HFF-Myc (cell line): ENCODE measurements around the gene WWOX.

Experiments used
- DNase-seq: peaks from one replicate; pipeline ENCODE4 v3.0.0-alpha.2; 2011; ENCODE audit warnings: low read depth; ENCODE audit errors: extremely low read depth
- H3K4me3 ChIP-seq: replicated peaks from 2 replicates; pipeline ENCODE4 v1.5.1; 2011; ENCODE audit warnings: low read depth, mild to moderate bottlenecking, control low read depth, low read length
- TF ChIP-seq, protein P1 (sequence below): IDR thresholded peaks from 2 replicates; pipeline ENCODE4 v1.5.1; 2012; ENCODE audit warnings: mild to moderate bottlenecking, low read depth, low read length, control low read depth; ENCODE audit errors: missing control alignments

Gene WWOX

DNA sequence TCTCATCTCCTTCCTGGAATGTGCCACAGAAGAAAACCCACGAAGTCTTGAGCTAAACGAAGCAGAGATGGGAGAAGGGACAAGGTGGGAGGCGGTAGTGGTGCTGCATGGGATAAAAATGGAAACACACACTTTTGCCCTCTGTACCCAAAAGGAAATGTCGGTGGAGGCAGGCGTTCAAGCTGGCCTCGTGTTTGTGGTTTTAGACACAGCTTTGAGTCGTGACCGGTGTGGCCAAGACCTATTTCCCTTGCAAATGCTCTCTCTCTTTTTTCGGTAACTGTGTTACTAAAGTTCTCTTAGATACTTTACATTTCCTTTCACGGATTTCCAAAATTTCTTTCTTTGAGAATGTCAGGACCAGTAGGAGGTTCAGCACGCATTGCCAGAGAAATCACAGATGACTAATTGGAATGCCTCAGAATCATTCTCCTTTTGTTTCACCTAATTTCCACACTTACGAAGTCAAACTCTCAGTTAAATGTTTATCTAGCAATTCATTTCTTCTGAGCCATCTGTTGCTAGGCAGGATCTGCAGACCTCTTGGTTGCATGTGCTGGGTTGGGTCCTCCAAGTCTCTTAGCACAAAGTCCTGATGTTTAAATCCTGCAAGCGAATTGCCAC lies 1088.8 kb downstream of the WWOX start:
- no peak for DNase-seq
- H3K4me3 ChIP-seq: no peak overlapping the region
- TF ChIP-seq, protein P1, sequence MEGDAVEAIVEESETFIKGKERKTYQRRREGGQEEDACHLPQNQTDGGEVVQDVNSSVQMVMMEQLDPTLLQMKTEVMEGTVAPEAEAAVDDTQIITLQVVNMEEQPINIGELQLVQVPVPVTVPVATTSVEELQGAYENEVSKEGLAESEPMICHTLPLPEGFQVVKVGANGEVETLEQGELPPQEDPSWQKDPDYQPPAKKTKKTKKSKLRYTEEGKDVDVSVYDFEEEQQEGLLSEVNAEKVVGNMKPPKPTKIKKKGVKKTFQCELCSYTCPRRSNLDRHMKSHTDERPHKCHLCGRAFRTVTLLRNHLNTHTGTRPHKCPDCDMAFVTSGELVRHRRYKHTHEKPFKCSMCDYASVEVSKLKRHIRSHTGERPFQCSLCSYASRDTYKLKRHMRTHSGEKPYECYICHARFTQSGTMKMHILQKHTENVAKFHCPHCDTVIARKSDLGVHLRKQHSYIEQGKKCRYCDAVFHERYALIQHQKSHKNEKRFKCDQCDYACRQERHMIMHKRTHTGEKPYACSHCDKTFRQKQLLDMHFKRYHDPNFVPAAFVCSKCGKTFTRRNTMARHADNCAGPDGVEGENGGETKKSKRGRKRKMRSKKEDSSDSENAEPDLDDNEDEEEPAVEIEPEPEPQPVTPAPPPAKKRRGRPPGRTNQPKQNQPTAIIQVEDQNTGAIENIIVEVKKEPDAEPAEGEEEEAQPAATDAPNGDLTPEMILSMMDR: no peak

DNA sequence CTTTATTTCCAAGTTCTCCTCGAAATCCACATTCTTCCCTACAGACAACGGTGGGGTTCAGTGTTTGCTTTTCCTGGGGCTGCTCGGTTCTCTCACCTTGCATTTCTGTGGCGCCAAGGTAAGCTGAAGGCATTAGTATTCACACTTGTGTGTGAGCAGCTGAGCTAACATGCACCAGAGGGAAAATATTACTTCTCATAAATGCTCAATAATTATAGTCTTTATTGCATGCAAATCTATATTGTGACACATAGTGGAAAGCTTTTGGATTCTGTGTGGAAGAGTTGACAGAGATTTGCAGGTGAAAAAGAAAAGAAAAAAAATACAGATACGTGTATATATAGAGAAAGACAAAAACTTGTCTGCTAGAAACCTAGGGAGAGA lies 1089.3 kb downstream of the WWOX start:
- TF ChIP-seq, protein P1: no peak
- H3K4me3 ChIP-seq: no peak overlapping the region
- no peak for DNase-seq

DNA sequence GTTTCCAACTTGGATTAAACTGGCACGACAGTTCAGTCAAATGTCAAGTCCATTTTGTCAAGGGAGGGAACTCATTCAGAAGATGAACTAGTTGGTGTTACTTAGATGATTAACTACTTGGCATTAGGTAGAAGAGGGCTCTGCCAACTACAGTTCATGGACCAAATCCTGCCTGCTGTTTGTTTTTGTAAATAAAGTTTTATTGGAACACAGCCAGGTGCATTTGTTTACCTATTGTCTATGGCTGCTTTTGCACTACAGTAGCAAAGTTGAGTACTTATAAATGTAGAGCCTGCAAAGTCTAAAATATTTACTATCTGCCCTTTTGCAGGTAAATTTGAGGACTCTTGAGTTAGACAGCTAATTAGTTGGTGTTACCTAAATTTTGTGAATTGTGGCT lies 1091.1 kb downstream of the WWOX start:
- TF ChIP-seq, protein P1: no peak
- no peak overlapping the region for H3K4me3 ChIP-seq
- no peak for DNase-seq

DNA sequence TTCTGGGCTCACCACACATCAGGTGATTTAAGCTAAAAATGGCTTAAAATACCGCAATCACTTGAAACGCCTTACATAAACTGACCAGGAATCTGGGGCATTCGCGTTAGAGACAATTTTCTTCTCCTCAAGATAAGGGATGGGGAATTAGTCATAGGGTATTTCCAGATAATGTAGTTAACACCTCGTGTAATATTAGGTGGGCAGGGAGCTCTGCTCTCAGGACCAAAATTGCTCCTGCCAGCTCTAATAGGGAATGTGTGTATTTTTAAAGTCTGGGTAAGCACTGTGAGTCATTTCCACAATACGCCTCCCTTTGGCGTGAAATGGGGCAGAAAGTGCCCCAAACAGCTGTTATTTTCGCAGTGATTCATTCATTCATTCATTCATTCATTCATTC lies 1092.5 kb downstream of the WWOX start:
- TF ChIP-seq, protein P1: no peak
- no peak overlapping the region for H3K4me3 ChIP-seq
- no peak for DNase-seq

DNA sequence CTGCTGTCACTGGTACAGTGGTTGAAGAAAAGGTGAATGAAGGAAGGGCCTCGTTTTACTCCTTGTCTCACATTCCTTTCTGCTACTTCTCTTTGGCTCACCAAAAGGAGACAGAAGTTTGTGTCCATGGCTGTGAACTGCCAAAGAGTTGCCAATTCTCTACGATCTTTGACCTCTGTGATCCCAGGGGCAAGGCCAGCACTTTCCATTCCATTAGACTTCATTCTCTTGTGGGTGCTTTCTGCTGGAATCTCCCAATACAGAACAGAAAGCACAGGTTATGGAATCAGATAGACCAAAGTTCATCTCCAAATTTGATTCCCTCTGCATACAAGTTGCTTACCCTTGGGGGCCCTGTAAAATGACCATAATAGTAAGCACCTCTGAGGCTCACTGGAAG lies 1093.5 kb downstream of the WWOX start:
- TF ChIP-seq, protein P1: no peak
- DNase-seq: no peak
- H3K4me3 ChIP-seq: no peak overlapping the region

DNA sequence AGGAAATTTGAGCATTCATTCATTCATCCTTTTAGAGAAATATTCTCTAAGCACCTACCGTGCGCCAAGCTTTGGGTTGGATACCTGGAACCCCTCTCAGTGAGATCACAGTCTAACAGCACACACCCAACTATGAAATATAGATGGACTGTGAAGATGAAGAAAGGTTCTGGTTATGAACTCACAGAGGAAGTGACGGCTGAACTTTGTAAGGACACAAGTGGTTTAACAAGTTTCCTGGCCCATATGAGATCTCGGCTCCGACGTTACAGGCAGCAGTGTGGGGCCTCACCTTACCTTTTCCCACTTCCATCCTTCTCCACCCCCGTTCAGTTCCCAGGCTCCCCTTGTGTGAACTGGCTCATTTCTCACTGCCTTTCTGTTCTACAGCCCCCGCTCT lies 1094.8 kb downstream of the WWOX start:
- H3K4me3 ChIP-seq: no peak overlapping the region
- DNase-seq: no peak
- TF ChIP-seq, protein P1: no peak

DNA sequence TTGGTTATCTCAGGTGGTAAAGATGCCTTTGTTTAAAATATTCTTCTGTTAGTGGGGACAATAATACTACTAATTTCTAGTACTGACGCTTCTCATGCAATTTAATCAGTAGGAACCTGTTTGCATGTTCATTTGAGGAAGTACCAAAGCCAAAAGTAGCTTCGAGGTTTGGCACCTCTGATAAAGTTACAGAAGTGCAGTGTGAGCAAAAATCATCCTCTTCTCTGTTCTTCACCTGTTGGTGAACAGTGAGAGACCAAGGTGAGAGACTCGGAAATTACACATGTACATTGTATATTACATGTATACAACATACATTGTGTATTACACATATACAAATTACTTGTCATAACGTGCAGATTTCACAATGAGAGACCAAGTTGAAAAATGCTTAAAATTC lies 1096.5 kb downstream of the WWOX start:
- no peak overlapping the region for H3K4me3 ChIP-seq
- no peak for DNase-seq
- TF ChIP-seq, protein P1: no peak
